Measurements from ENCODE around the gene TMEM178A.
"Not testable (repeated sequence)": the region's sequence is repeated elsewhere in the genome, so short reads cannot be mapped to it uniquely, and the experiment has no call there.

TMEM178A gene

GRCh38 chr2:39718483-39718882 lies 52.8 kb downstream of the TMEM178A start:
- DNase-seq = no peak

GRCh38 chr2:39719317-39719716 lies 53.6 kb downstream of the TMEM178A start:
- DNase-seq = no peak

GRCh38 chr2:39720970-39721369 lies 55.3 kb downstream of the TMEM178A start:
- DNase-seq = no peak

GRCh38 chr2:39723497-39723896 lies 57.8 kb downstream of the TMEM178A start:
- no peak for DNase-seq

- no peak for DNase-seq
Measured at GRCh38 chr2:39723946-39724827, 58.5 kb downstream of the TMEM178A start.

GRCh38 chr2:39724828-39725144 lies 59.1 kb downstream of the TMEM178A start:
- no peak for DNase-seq

- no peak for DNase-seq
Measured at GRCh38 chr2:39725401-39725800, 59.7 kb downstream of the TMEM178A start.

- DNase-seq = not testable (repeated sequence)
Measured at GRCh38 chr2:39728085-39728484, 62.4 kb downstream of the TMEM178A start.

- no peak for DNase-seq
Measured at GRCh38 chr2:39728941-39729351, 63.2 kb downstream of the TMEM178A start.

- DNase-seq = no peak
Measured at GRCh38 chr2:39730276-39730675, 64.6 kb downstream of the TMEM178A start.

GRCh38 chr2:39730685-39731302 lies 65.1 kb downstream of the TMEM178A start:
- DNase-seq = no peak

- no peak for DNase-seq
Measured at GRCh38 chr2:39731546-39731945, 65.8 kb downstream of the TMEM178A start.

GRCh38 chr2:39732482-39732881 lies 66.8 kb downstream of the TMEM178A start:
- no peak for DNase-seq

GRCh38 chr2:39733070-39733674 lies 67.5 kb downstream of the TMEM178A start:
- no peak for DNase-seq

GRCh38 chr2:39734445-39734844 lies 68.7 kb downstream of the TMEM178A start:
- no peak for DNase-seq

GRCh38 chr2:39735648-39736047 lies 69.9 kb downstream of the TMEM178A start:
- DNase-seq = no peak

- DNase-seq = no peak
Measured at GRCh38 chr2:39736640-39737039, 70.9 kb downstream of the TMEM178A start.

- DNase-seq = no peak
Measured at GRCh38 chr2:39737661-39738060, 71.9 kb downstream of the TMEM178A start.

GRCh38 chr2:39738936-39739335 lies 73.2 kb downstream of the TMEM178A start:
- no peak for DNase-seq

- DNase-seq = no peak
Measured at GRCh38 chr2:39739386-39739785, 73.7 kb downstream of the TMEM178A start.

- no peak for DNase-seq
Measured at GRCh38 chr2:39741871-39742270, 76.2 kb downstream of the TMEM178A start.

- DNase-seq = no peak
Measured at GRCh38 chr2:39743269-39743776, 77.6 kb downstream of the TMEM178A start.

GRCh38 chr2:39755466-39755865 lies 89.7 kb downstream of the TMEM178A start:
- DNase-seq = no peak

- DNase-seq = no peak
Measured at GRCh38 chr2:39757156-39757555, 91.4 kb downstream of the TMEM178A start.
